ENCODE results near the gene NOTUM. TPM values are rescaled to one million over a fixed set of nuclear protein-coding genes. Genes with fewer than 3 reads are reported as not detected.

The NOTUM gene
- total RNA-seq, 1 experiment from 2014 or later, result not detected

DNA sequence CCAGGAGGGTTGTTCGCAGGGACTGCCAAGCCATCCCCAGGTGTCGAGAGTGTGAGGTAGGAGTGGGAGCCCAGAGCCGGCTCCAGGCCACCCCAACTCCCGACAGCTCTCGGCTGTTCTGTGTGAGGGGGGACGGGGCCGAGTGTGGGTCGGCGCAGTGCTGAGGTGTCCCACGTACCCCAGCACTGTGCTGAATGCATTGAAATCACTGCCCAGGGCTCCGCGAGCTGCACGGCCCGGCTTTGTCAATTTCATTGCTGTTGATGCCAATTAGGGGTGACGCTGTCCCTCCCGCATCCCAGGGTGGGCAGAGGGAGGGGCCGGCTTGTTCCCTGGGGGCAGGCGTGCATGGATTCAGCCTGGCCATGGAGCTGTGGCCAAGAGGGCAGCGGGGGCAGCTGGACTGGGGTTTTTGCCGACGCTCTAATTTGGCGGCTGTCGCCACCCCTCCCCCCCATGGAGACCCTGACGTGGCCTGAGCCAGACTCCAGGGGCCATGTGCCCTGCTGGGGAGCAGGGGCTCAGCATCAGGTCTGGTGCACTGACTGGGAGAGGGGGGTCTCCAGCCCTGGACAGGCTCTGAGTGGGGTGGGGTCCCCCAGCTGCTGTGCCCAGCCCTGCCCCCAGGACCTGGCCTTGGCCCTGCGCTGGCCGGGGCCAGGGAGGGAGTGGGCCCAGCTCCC lies 47.4 kb upstream of the NOTUM start:
- intact Hi-C loops (cut with micrococcal nuclease; ENCODE audit: unreplicated experiment), result no loop called here
- ChIA-PET CTCF (no interaction called here), POLR2A (ENCODE audit: low non-redundant PET) (no interaction called here)
- H3K4me3 ChIP-seq (ENCODE audit: low read depth, low read length, poor library complexity, severe bottlenecking), result no peak overlapping the region
- H3K27me3 ChIP-seq (replicated peaks; ENCODE audit: insufficient read depth, low read depth, low read length, poor library complexity), result no peaks in the 10 kb centered on the region
- H3K36me3 ChIP-seq (ENCODE audit: insufficient read depth, low read length, poor library complexity, severe bottlenecking), result no peaks in the 10 kb centered on the region
- H3K9me3 ChIP-seq (ENCODE audit: low read depth, low read length, poor library complexity, severe bottlenecking), result no peaks in the 10 kb centered on the region
- BruUV-seq (replicated peaks), result no TSS peak
- DNase-seq (ENCODE audit: low spot score), result no peak
- peaks cover 8% of the 10 kb centered on the region for H3K4me1 ChIP-seq (ENCODE audit: insufficient read depth, low read length, poor library complexity, severe bottlenecking)
- TF ChIP-seq EZH2 (IDR thresholded peaks at IDR 0.05; ENCODE audit: borderline replicate concordance, low read depth, low read length, poor library complexity, severe bottlenecking), result no peak
- TF ChIP-seq, protein P1, sequence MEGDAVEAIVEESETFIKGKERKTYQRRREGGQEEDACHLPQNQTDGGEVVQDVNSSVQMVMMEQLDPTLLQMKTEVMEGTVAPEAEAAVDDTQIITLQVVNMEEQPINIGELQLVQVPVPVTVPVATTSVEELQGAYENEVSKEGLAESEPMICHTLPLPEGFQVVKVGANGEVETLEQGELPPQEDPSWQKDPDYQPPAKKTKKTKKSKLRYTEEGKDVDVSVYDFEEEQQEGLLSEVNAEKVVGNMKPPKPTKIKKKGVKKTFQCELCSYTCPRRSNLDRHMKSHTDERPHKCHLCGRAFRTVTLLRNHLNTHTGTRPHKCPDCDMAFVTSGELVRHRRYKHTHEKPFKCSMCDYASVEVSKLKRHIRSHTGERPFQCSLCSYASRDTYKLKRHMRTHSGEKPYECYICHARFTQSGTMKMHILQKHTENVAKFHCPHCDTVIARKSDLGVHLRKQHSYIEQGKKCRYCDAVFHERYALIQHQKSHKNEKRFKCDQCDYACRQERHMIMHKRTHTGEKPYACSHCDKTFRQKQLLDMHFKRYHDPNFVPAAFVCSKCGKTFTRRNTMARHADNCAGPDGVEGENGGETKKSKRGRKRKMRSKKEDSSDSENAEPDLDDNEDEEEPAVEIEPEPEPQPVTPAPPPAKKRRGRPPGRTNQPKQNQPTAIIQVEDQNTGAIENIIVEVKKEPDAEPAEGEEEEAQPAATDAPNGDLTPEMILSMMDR (conservative IDR thresholded peaks at IDR 0.05; ENCODE audit: low read depth, low read length), result no peak
- no peak overlapping the region for H3K27ac ChIP-seq (ENCODE audit: low read depth, low read length, poor library complexity, severe bottlenecking)

DNA sequence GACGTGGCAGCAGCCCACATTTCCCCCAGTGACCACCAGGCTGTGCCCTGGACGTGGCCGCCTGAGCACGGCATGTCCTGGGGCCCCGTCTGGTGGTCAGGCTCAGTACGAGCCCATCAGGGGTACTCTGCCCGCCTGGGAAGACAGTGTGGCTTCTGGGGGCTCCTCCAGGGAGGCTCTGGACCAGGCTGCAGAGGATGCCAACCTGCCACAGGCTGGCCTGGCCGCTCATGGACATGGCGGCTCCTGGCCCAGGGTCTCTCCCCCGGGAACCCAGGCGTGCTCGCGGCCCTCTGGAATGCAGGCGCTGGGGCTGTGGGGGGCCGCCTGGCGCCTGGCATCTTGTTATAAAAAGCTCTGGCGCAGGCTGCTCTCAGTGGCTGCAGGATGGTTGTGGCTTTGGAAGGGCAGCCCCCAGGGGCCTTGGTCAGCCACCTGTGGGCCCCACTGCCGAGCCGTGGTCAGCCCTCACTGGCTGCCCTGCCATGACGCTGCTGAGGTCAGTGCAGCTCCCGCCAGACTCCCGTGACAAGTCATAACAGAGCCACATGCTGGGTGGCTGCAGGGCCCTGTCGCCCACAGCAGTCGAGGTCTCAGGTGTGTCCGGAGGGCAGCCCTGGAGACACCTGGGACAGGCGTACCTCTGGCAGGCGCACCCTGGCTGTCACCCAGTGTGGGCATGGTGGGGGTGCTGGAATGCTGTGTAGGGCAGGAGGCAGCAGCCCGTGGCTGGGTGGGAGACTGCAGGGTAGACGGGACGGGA lies 46.7 kb upstream of the NOTUM start:
- no peak overlapping the region for H3K4me3 ChIP-seq (ENCODE audit: low read depth, low read length, poor library complexity, severe bottlenecking)
- peaks cover 9% of the 10 kb centered on the region for H3K4me1 ChIP-seq (ENCODE audit: insufficient read depth, low read length, poor library complexity, severe bottlenecking)
- intact Hi-C loops (cut with micrococcal nuclease; ENCODE audit: unreplicated experiment), result no loop called here
- H3K9me3 ChIP-seq (ENCODE audit: low read depth, low read length, poor library complexity, severe bottlenecking), result no peaks in the 10 kb centered on the region
- ChIA-PET POLR2A (ENCODE audit: low non-redundant PET) (no interaction called here), CTCF (no interaction called here)
- H3K27me3 ChIP-seq (replicated peaks; ENCODE audit: insufficient read depth, low read depth, low read length, poor library complexity), result no peaks in the 10 kb centered on the region
- TF ChIP-seq, protein P1 (conservative IDR thresholded peaks at IDR 0.05; ENCODE audit: low read depth, low read length), result no peak
- no peak for TF ChIP-seq EZH2 (IDR thresholded peaks at IDR 0.05; ENCODE audit: borderline replicate concordance, low read depth, low read length, poor library complexity, severe bottlenecking)
- H3K27ac ChIP-seq (ENCODE audit: low read depth, low read length, poor library complexity, severe bottlenecking), result no peak overlapping the region
- no peak for DNase-seq (ENCODE audit: low spot score)
- BruUV-seq (replicated peaks), result no TSS peak
- H3K36me3 ChIP-seq (ENCODE audit: insufficient read depth, low read length, poor library complexity, severe bottlenecking), result no peaks in the 10 kb centered on the region

DNA sequence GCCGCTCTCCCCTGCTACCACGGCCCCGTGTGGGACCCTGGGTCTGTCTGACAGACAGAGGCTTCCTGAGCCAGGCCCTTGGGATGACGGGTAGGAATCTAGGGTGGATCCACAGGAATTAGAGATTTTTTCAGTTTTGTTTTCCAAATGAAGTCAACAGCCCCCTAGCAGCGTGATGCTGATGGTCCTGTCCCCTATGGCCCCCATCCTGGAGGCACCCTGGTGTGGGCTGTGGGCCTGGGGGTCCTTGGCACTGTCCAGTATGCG lies 46.2 kb upstream of the NOTUM start:
- ChIA-PET POLR2A (ENCODE audit: low non-redundant PET) (no interaction called here), CTCF (no interaction called here)
- BruUV-seq (replicated peaks), result no TSS peak
- Histone ChIP-seq H3K4me3 (ENCODE audit: low read depth, low read length, poor library complexity, severe bottlenecking) (no peak overlapping the region), H3K36me3 (ENCODE audit: insufficient read depth, low read length, poor library complexity, severe bottlenecking) (no peaks in the 10 kb centered on the region), H3K4me1 (ENCODE audit: insufficient read depth, low read length, poor library complexity, severe bottlenecking) (peaks cover 9% of the 10 kb centered on the region), H3K9me3 (ENCODE audit: low read depth, low read length, poor library complexity, severe bottlenecking) (no peaks in the 10 kb centered on the region), H3K27me3 (replicated peaks; ENCODE audit: insufficient read depth, low read depth, low read length, poor library complexity) (no peaks in the 10 kb centered on the region), H3K27ac (ENCODE audit: low read depth, low read length, poor library complexity, severe bottlenecking) (no peak overlapping the region)
- TF ChIP-seq EZH2 (IDR thresholded peaks at IDR 0.05; ENCODE audit: borderline replicate concordance, low read depth, low read length, poor library complexity, severe bottlenecking), result no peak
- TF ChIP-seq, protein P1 (conservative IDR thresholded peaks at IDR 0.05; ENCODE audit: low read depth, low read length), result no peak
- DNase-seq (ENCODE audit: low spot score), result no peak
- intact Hi-C loops (cut with micrococcal nuclease; ENCODE audit: unreplicated experiment), result no loop called here

Data from A673 (cell line).